ENCODE measurements around the gene SLC16A10.

Gene SLC16A10

DNA sequence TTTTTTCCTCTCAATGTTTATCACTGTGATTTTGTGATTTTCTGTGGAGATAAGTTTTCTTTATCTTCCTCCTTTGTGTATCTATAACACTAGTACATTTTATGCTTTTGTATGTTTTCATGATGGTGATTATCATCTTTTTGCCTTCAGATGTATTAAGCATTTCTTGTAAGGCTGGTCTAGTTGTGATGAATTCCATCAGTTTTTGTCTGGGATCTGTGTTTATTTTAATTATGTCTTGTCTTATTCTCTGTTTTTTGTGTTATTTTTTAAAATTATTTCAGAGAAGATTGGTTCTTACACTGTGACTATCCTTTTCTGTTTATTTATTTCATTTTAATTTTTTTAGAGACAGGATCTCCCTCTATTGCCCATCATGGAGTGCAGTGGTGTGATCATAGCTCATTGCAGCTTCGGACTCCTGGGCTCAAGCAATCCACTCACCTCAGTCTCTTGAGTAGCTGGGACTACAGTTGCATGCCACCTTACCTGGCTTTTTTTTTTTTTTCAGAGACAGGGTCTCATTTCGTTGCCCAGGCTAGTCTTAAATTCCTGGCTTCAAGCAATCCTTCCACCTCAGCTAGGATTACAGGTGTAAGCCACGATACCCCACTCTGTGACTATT, 187.4 kb downstream of the SLC16A10 start:
- H3K9me3 Mint-ChIP-seq = peaks cover 17% of the 10 kb centered on the region
- H3K36me3 Mint-ChIP-seq (ENCODE audit: low read depth) = peaks cover 88% of the 10 kb centered on the region
- H3K4me3 Mint-ChIP-seq = no peak overlapping the region
- no peaks in the 10 kb centered on the region for H3K27me3 Mint-ChIP-seq
- H3K27ac Mint-ChIP-seq = no peak overlapping the region
- H3K4me1 Mint-ChIP-seq (ENCODE audit: low read depth) = peaks cover 7% of the 10 kb centered on the region
- DNase-seq = no peak

DNA sequence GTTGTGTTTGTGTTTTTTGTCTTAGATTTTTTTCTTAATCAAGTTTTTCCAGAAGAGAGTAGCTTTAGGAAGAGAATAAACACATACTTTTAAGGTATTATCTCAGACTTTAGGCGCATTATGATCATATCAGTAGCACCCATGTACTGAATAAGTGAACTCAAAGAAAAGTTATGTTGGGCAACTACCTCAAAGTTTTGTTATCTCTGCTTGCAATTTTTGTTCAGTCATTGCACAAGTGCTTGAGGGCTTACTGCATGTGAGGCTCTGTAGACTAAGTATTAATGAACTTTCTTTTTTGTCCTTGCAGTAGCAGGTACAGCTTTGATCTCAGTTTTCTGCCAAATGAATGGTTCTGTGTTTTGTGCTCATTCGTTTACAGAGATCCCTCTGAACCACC, 189.0 kb downstream of the SLC16A10 start:
- Mint-ChIP-seq H3K9me3 (peaks cover 17% of the 10 kb centered on the region), H3K36me3 (ENCODE audit: low read depth) (peaks cover 86% of the 10 kb centered on the region), H3K4me1 (ENCODE audit: low read depth) (peaks cover 7% of the 10 kb centered on the region), H3K4me3 (no peak overlapping the region), H3K27me3 (no peaks in the 10 kb centered on the region), H3K27ac (no peak overlapping the region)
- no peak for DNase-seq

DNA sequence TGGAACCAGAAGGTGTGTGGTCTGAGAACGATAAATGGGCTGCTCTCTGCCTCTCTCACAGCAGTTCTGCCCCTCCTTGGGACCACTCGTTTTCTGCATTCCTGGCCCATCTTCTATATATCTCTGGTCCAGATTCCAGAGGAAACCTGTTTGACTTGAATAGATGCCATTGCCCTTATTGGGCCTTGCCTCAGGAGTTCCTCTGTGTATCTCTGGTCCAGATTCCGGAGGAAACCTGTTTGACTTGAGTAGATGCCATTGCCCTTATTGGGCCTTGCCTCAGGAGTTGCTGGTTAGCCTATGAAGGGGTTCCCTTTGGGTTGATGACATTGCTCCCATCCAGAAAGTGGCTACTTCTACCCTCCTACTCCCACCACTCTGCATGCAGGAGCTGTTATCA, 189.4 kb downstream of the SLC16A10 start:
- Mint-ChIP-seq H3K27ac (no peak overlapping the region), H3K4me3 (no peak overlapping the region), H3K36me3 (ENCODE audit: low read depth) (peaks cover 88% of the 10 kb centered on the region), H3K27me3 (no peaks in the 10 kb centered on the region), H3K9me3 (peaks cover 17% of the 10 kb centered on the region), H3K4me1 (ENCODE audit: low read depth) (peaks cover 8% of the 10 kb centered on the region)
- no peak for DNase-seq

DNA sequence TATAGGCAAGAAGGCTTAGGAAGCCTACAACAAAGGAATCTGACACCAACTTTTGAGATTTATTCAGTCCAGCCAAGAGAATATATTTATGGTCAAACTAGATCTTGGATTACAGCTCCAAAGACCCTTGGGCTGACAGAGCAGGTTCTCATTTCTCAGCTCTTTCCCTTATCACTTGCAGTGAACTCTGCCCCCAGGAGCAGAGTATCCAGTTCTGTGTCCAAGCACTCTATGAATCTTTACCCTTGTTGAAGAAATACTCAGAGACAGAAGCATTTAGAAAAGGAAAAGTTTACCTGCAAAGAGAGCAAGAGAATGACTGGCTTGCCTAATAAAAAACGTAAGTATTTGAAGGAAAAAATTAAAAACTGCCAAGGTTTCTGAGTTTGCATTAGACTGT, 190.5 kb downstream of the SLC16A10 start:
- H3K27ac Mint-ChIP-seq = no peak overlapping the region
- H3K27me3 Mint-ChIP-seq = no peaks in the 10 kb centered on the region
- peaks cover 92% of the 10 kb centered on the region for H3K36me3 Mint-ChIP-seq (ENCODE audit: low read depth)
- no peak for DNase-seq
- peaks cover 17% of the 10 kb centered on the region for H3K9me3 Mint-ChIP-seq
- H3K4me1 Mint-ChIP-seq (ENCODE audit: low read depth) = peaks cover 16% of the 10 kb centered on the region
- no peak overlapping the region for H3K4me3 Mint-ChIP-seq

DNA sequence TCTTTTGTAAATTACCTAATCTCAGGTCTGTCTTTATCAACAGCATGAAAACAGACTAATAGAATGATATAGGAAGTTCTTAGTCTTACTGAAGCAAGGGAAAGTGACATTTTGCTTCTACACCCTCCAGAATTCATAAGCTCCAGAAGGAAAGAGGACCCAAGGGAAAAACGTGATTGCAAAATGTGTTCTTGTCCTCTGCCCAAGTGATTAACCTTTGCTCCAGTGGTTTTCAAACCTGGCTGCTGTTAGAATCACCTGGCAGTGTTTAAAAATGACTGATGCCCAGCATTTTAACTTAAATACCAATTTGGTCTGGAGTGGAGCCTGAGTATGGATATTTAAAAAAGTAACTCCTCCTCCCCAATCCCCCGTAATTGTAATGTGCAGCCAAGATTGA, 191.4 kb downstream of the SLC16A10 start:
- Mint-ChIP-seq H3K27me3 (no peaks in the 10 kb centered on the region), H3K36me3 (ENCODE audit: low read depth) (peaks cover 92% of the 10 kb centered on the region)

DNA sequence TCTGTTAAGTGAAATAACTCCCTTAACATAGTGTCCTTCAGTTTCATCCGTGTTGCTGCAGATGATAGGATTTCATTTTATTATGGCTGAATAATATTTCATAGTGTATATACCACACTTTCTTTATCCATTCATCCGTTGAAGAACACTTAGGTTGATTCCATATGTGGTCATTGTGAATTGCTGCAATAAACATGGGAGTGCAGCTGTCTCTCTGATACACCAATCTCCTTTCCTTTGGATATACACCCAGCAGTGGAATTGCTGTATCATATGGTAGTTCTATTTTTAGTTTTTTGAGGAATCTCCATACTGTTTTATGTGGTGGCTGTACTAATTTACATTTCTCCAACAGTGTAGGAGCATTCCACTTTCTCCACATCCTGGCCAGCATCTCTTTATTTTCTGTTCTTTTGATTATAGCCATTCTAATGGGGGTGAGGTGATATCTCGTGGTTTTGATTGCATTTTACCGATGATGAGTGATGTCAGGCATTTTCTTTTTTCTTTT, 193.2 kb downstream of the SLC16A10 start:
- H3K27me3 Mint-ChIP-seq = no peaks in the 10 kb centered on the region

More for the DNA sequence above, 191.4 kb downstream of the SLC16A10 start:
- H3K4me3 Mint-ChIP-seq = no peak overlapping the region
- no peak overlapping the region for H3K27ac Mint-ChIP-seq
- peaks cover 11% of the 10 kb centered on the region for H3K9me3 Mint-ChIP-seq
- H3K4me1 Mint-ChIP-seq (ENCODE audit: low read depth) = peaks cover 16% of the 10 kb centered on the region
- DNase-seq = no peak

More for the DNA sequence above, 193.2 kb downstream of the SLC16A10 start:
- Mint-ChIP-seq H3K4me1 (ENCODE audit: low read depth) (peaks cover 13% of the 10 kb centered on the region), H3K4me3 (no peak overlapping the region), H3K9me3 (peaks cover 3% of the 10 kb centered on the region), H3K27ac (no peak overlapping the region), H3K36me3 (ENCODE audit: low read depth) (peaks cover 86% of the 10 kb centered on the region)
- DNase-seq = no peak
